COLO668 (cell line): ENCODE measurements around the gene OSTF1.

ENCODE experiments used
- DNase-seq: peaks from one replicate; lab custom pipeline; 2025; ENCODE audit not compliant: unreplicated experiment; lab: John Stamatoyannopoulos, UW

The OSTF1 gene, protein sequence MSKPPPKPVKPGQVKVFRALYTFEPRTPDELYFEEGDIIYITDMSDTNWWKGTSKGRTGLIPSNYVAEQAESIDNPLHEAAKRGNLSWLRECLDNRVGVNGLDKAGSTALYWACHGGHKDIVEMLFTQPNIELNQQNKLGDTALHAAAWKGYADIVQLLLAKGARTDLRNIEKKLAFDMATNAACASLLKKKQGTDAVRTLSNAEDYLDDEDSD

GRCh38 chr9:75087824-75088645 lies at the start of gene OSTF1, which contains the start of gene NMRK1:
Gene OSTF1 (plus strand): TSS chr9:75088514. CDS start chr9:75088693, 179 bp downstream.
Gene NMRK1 (minus strand): TSS chr9:75088155. CDS start chr9:75083115, 5,040 bp downstream.
- peak; percentile 99 for DNase-seq

GRCh38 chr9:75039009-75039408 lies 49.3 kb upstream of the OSTF1 start:
- DNase-seq = no peak

GRCh38 chr9:75039801-75040200 lies 48.5 kb upstream of the OSTF1 start:
- no peak for DNase-seq

GRCh38 chr9:75041041-75041440 lies 47.3 kb upstream of the OSTF1 start:
- DNase-seq = no peak

DNA sequence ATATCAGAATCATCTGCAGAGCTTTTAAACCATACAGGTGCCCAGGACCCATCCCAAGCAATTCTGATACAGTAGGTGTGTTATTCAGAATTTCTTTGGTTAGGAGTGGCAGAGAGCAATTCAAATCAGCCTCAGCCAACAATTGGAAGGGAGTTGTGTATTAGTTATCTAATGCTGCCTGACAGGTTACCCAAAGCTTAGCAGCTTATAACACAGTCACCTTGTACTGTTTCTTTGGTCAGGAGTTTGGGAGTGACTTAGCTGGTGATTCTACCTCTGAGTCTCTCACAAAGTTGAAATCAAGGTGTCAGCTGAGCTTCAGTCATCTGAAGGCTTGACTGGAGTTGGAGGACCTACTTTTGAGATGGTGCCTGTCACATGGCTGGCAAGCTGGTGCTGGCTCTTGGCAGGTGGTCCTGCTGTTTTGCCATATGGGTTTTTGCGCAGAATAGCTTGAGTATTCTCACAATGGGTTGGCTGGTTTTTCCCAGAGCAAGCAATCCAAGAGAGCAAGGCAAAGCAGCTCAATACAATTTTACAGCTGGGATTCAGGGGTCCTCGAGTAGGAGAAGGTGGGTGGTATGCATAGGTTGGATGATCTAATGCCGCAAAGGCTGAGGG lies 41.5 kb upstream of the OSTF1 start:
- no peak for DNase-seq

DNA sequence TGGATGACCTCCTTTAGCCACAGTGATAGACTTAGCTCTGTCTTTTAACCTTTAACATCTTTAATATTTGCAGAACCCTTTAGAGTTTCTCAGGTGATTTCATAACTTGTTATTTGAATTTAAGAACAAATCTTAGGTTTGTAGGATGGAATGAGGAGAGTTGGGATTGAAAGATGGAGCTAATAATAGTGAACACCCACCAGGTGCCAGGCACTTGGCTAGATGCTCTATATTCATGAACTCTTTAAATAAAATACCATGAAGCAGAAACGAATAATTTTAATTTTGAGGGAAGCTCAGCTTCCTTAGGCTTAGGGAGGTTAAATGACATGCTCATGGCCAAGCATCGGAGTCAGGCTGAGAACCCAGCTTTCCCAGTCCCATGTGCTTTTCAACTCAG lies 40.8 kb upstream of the OSTF1 start:
- no peak for DNase-seq

DNA sequence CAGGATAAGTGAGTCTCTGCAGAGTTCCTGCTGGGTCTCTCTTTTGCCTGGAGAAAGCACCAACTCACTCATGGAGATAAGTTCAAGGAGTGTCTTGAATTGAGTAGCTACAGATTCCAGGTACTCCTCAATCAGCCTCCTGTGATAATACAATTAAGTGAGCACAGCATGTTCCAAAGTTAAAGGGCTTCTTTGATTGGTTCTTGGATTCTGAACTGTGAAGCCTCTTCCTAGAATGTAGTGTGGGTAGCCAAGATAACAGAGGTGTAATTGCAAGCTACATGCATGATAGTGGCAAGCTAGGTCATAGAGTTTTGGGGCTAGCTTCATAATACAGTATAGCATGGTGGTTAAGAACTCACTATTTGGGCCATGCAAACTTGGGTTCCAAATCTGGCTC lies 37.0 kb upstream of the OSTF1 start:
- DNase-seq = no peak

- no peak for DNase-seq
Observed at GRCh38 chr9:75053869-75054268, 34.4 kb upstream of the OSTF1 start.

- no peak for DNase-seq
Observed at GRCh38 chr9:75054368-75055001, 33.8 kb upstream of the OSTF1 start.

- DNase-seq = no peak
Observed at GRCh38 chr9:75061169-75061568, 27.1 kb upstream of the OSTF1 start.

DNA sequence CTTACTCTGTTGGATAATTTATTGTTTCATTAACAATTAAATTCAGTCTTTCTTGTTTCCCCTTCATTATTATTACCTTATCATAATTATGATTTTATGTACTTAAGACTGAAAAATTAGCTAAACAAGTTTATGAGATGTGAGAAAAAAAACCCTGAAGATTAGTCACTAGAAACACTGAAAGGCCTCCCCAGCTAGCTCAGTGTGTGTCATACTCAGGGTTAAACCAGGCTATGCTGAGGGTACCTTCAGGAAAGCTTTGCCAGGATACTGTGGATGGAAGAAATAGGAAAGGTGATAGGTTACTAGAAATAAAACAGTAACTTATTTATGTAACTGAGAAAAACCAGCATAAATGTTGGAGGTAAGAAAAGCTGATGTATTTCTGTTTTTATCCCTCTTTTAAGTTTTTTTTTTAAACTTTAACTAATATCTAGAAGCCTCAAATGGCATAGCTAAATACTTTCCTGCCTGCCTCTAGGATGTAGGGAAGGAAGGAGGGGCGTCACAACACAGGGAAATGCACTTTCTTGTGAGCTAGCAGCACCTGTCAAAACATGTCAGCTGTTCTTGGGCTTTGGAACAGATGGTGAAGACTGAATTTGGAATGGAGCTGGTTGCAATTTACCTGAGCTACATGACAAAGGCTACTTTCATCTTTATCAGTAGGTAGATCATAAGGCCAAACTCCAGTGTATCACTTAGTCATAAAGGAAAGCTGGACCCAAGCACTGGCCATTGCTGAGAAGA lies 24.6 kb upstream of the OSTF1 start:
- DNase-seq = no peak

DNA sequence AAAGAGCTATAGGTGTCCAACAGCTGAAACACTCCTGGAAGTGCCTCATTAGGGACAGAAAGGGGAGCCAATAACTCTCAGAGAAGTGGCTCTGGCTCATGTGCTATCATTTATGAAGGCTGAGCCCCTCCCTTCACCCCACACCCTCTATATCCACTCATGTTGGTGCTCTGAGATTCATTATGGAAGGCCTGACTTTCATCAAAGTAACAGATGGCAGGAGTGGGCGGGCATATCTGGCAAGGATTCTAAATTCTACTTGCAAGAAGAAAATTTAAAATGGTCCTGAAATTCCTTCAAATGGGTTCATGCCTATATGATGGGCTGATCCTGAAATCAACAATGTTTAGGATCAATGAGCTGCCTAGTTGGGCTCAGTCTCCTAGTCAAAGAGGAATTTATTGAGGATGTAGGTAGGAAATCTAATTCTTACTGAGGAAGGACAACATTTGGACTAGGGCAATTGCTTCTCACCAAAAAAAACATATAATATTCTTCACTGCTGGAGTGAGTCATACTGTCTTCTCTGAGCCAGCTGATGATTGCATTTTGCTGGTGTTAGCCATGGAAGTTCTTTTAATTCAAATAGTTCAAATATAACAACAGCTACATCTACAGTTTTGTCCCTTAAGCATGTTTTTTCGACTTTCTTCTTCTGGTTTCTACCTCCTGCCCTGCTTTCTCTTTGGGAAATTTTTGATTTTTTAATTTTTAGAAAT lies 23.8 kb upstream of the OSTF1 start:
- no peak for DNase-seq

DNA sequence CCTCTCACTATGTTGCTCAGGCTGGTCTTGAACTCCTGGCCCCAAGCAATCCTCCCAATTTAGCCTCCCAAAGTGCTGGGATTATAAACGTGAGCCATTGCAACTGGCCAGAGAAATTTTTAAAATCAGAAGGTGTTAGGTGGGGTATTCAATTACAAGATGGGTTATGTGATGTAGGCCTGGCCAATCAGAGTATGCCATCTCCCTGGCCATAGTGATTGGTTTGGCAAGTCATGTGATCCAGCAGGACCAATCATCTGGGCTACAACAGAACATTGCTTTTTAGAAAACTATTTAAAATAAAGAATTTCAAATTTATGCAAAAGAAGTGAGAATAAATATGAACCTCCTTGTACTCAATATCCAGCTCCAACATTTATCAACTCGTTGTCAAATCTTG lies 22.8 kb upstream of the OSTF1 start:
- no peak for DNase-seq

- no peak for DNase-seq
Observed at GRCh38 chr9:75067894-75068293, 20.4 kb upstream of the OSTF1 start.

GRCh38 chr9:75069171-75069570 lies 19.1 kb upstream of the OSTF1 start:
- DNase-seq = no peak

DNA sequence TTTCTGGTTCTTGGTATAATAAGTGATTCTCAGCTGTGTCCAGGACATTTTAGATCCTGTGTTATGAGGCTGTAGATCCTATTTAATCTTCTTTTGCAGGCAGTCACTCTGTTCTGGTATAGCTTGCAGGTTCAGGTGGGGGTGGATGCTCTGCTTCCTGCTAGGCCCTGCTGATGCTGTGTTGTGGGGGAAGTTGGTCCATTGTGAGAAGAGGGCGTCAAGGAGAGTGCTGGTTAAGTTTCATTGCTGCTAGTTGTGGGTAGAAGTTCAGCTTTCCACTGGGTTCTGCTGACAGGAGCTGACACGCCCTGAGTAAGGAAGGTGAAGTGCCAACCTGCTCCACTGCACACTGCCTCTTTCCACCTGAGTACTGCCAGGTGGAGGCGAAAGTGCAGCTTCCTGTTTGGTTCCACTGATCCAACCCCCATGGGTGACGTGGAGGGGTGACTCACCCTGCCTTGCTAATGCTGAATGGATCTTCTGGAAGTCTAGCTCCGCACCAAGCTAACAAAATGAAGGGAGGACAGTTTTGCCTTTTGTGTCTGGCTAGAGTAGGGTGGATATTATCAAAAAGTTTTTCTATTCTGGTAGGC lies 16.7 kb upstream of the OSTF1 start:
- peak; percentile 22 for DNase-seq

DNA sequence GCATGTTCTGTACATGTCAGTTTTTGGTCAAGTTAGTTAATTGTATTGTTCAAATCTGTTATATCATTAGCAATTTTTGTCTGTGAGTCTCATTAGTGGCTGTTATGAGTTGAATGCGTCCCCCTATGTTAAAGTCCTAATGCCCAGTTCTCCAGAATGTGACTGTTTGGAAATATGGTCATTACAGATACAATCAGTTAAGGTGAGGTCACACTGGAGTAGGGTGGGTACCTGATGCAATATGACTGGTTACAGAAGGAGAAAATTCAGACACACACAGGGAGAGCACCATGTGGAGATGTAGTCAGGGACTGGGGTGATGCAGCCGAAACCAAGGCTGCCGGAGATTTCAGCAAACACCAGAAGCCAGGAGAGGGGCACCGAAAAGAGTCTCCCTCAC lies 15.4 kb upstream of the OSTF1 start:
- no peak for DNase-seq

GRCh38 chr9:75081632-75082031 lies 6.7 kb upstream of the OSTF1 start:
- DNase-seq = no peak

DNA sequence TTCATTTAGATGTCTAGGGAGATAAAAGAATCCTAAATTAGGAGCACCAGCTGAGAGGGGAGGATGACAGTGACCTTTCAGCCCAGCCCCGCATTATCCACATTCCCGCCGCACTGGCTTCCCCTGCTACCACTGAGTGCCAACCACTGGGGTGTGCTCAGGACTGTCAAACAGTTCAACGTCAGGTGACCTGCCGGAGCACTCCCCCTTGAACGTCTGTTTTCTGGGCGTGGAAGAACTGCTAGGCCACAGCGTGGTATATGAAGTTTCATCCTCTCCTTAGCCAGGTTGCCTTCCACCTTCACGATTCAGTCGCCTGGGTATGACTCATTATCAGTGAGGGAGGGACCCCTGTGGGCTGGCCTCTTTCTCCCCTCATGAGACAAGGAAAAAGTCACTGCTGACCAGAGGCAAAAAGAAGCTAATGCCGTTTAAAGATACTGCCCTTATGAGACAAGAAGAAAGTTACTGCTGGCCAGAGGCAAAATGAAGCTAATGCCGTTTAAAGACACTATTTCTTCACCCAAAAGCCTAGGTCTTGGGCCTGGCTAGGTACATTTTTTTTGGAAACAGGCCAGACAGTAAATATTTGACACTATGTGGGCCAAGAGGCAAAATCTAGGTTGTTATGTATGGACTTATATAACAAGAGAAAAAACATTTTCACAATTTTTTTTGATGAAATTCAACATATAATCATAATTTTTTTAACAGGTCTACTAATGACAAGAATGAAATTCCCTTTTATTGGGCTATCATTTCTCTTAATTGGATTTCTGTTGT lies 4.9 kb upstream of the OSTF1 start:
- no peak for DNase-seq
